NCI-H1694 treated with DMSO at 0.1 percent for 48 hours (cell line): Measurements from ENCODE around the gene UBXN7.
"Not testable (repeated sequence)": the region's sequence is repeated elsewhere in the genome, so short reads cannot be mapped to it uniquely, and the experiment has no call there.

Source experiments
- DNase-seq: peaks from one replicate; lab custom pipeline; 2025; lab: John Stamatoyannopoulos, UW

UBXN7 gene

GRCh38 chr3:196316799-196317686, 115.2 kb downstream of the UBXN7 start:
- not testable (repeated sequence) for DNase-seq

- DNase-seq, result no peak
Observed at GRCh38 chr3:196315821-196316220, 116.4 kb downstream of the UBXN7 start.

- DNase-seq, result no peak
Observed at GRCh38 chr3:196314597-196314996, 117.6 kb downstream of the UBXN7 start.

- DNase-seq, result not testable (repeated sequence)
Observed at GRCh38 chr3:196314086-196314485, 118.1 kb downstream of the UBXN7 start.

- DNase-seq, result not testable (repeated sequence)
Observed at GRCh38 chr3:196302960-196303359, 129.3 kb downstream of the UBXN7 start.

- DNase-seq, result not testable (repeated sequence)
Observed at GRCh38 chr3:196302551-196302950, 129.7 kb downstream of the UBXN7 start.

- DNase-seq, result no peak
Observed at GRCh38 chr3:196298521-196298920, 133.7 kb downstream of the UBXN7 start.
